Activated naive CD4-positive, alpha-beta T cell treated with anti-CD3 and anti-CD28 coated beads, Interleukin-2, amount 10 ng/mL, durations not matched to agents 7 days and 5 days (primary cell): Measurements from ENCODE around the gene HOXB9.
A peak's percentile ranks its signal among the peaks of the same experiment; 100 is the strongest.

Source experiments
- CTCF ChIA-PET: fragments of 350-600 bp; sonication (Branson Sonifier 250); formaldehyde crosslinking; loops from one replicate; lab custom pipeline; 2021; ENCODE audit warnings: antibody characterized with exemption; lab: Charles Lee
- DNase-seq: peaks from one replicate; pipeline ENCODE4 v3.0.0-alpha.2; 2020
- H3K27ac Mint-ChIP-seq: one replicate; pipeline ENCODE4 v1.8.0; 2021; ENCODE audit warnings: mild to moderate bottlenecking, moderate library complexity, mixed read lengths
- H3K27me3 Mint-ChIP-seq: one replicate; pipeline ENCODE4 v1.8.0; 2021; ENCODE audit warnings: mild to moderate bottlenecking, mixed read lengths
- H3K36me3 Mint-ChIP-seq: one replicate; pipeline ENCODE4 v1.8.0; 2021; ENCODE audit warnings: mixed read lengths
- H3K4me1 Mint-ChIP-seq: one replicate; pipeline ENCODE4 v1.8.0; 2021; ENCODE audit warnings: mixed read lengths
- H3K4me3 Mint-ChIP-seq: one replicate; pipeline ENCODE4 v1.8.0; 2021; ENCODE audit warnings: mild to moderate bottlenecking, moderate library complexity, mixed read lengths
- H3K9me3 Mint-ChIP-seq: one replicate; pipeline ENCODE4 v1.8.0; 2021; ENCODE audit warnings: mixed read lengths

The HOXB9 gene

DNA sequence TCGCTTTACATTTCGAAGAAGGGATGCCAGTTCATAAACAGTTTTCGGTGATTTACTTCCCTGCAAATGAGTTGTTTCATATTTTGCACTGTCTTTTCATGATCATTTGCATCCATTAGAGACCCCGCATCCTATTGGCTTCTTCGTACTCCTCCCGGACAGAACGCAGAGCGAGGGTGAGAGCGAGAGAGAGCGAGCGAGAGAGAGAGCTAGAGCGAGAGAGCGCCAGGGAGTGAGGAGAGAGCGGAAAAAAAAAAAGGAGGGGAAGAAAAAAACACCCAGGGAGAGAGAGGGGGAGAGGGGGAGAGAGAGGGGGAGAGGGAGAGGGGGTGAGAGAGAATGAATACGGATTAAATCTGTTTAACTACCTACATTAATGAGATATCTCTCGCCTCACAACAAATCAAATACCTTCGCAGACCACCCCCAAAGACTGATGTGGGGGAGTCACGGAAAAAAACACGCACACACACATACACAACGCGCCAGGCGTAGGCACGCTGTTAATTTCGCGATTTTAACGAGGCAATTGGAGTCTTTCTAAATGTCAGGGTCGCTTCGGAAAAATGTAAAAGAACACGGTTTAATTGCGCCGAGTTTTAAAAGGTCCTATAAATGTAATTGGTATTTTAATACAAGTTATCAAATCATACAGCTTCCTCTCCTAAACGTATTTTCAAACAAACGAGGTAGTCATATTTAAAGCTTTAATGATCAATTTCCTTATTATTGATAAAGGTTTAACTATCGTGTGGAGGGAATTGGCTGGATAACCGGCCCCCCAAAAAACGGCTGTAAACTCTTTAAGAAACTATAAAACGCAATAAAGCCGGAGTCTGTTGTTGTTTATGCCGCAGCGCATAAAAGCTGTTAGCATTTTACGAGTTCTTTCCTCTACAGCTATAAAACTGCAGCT is 10.9 kb downstream of the HOXB9 start, which contains the start of gene HOXB8:
Gene HOXB8, minus strand, starts transcription at position 246 of the 916 bp plus-strand sequence. CDS start 588 bp downstream, outside the sequence.
- H3K9me3 Mint-ChIP-seq: no peaks in the 10 kb centered on the region
- no peak for DNase-seq
- H3K4me1 Mint-ChIP-seq: peaks cover 59% of the 10 kb centered on the region
- peaks cover 100% of the 10 kb centered on the region for H3K27me3 Mint-ChIP-seq
- H3K36me3 Mint-ChIP-seq: peaks cover 4% of the 10 kb centered on the region
- H3K4me3 Mint-ChIP-seq: peak within 1 kb of the TSS; percentile 18
- H3K27ac Mint-ChIP-seq: peak within 1 kb of the TSS; percentile 75
- CTCF ChIA-PET: interaction anchor here (2.8 kb wide), 1 partner anchor 11 kb away, joined by 11 read pairs; the partner anchor contains the start of gene HOXB9

DNA sequence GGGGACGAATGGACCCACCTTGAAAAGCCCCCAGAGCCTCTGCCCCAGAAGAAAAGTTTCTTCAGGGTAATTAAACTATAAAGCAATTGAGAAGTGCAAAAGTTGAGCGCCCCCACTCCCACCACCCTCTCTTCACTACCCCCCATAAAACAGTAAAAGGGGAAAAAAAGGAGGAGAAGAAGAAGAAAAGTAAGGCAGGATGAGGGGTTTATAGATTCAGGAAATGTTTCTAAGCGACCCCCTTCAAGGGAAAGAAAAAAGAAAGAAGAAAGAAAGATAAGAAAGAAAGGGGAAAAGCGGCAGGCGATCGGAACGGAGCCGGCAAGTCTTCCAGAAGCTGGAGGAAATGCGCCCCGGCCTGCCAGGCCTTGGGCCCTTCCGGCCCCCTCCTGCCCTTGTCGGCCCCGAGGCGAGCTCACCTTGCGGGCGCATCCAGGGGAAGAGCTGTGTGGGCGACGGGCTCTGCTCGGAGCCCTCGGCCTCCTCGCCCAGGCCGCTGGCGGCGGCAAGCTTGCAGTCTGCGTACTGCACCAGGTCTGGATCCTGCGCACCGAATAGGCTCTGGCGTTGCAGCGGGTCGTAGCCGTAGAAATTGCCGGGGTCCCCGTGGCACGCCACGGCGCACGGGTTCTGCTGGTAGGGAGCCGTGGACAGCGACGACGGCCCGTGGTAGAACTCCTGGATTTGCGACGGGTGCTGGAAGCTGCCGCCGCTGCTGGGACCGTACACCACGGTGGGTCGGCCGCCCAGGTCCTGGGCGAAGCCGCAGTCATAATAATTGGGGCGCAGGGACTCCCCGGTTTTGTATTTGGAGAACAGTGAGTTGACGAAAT is 12.1 kb downstream of the HOXB9 start:
- Mint-ChIP-seq H3K4me1 (peaks cover 58% of the 10 kb centered on the region), H3K36me3 (peaks cover 4% of the 10 kb centered on the region), H3K4me3 (peak overlapping the region; percentile 18), H3K27me3 (peaks cover 100% of the 10 kb centered on the region), H3K9me3 (no peaks in the 10 kb centered on the region), H3K27ac (peak overlapping the region; percentile 75)
- CTCF ChIA-PET: interaction anchor here (1.0 to 2.8 kb wide), 3 partner anchors 12 to 109 kb away, joined by 3 to 11 read pairs (median 4); partner anchors contain the start of genes HOXB9 and PRAC2
- DNase-seq: peak; percentile 45

DNA sequence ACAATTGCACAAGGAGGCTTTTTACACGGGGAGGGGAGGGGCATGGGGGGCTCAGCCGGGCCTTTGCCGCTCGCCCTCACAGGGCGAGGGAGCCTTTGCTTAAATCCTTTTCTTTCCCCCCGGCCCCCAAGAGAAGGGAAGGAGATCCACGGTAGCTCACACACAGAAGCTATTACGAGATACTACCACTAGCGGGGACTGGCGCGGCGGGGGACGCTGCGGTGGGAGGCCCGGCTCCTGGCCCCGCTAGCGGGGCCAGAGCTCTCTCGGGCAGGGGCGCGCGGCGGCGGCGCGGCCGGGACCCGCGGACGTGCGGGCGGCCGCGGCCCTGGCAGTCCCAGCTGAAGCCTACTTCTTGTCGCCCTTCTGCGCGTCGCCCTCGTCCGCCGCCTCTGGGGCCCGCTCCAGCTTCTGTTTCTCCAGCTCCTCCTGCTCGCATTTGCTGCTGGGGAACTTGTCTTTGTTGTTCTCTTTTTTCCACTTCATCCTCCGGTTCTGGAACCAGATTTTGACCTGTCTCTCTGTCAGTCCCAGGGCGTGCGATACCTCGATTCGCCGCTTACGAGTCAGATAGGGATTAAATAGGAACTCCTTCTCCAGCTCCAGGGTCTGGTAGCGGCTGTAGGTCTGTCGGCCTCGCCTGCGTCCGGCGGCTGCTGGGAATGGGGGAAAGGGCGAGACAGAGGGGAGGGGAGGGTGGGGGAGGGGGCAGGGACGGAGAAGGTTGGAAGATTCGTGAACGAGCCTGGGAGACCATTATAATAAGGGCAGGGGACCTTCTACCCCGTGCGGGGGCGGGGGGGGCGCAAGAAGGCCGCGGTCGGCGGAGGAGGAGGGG is 13.1 kb downstream of the HOXB9 start:
- Mint-ChIP-seq H3K4me1 (peaks cover 48% of the 10 kb centered on the region), H3K27ac (peak overlapping the region; percentile 75), H3K36me3 (peaks cover 3% of the 10 kb centered on the region), H3K9me3 (no peaks in the 10 kb centered on the region), H3K4me3 (peak overlapping the region; percentile 61), H3K27me3 (peaks cover 100% of the 10 kb centered on the region)
- CTCF ChIA-PET: interaction anchor here (0.8 to 2.8 kb wide), 10 partner anchors 10 to 350 kb away, joined by 3 to 11 read pairs (median 4); partner anchors contain the start of genes HOXB5 and HOXB9
- DNase-seq: peak; percentile 62

DNA sequence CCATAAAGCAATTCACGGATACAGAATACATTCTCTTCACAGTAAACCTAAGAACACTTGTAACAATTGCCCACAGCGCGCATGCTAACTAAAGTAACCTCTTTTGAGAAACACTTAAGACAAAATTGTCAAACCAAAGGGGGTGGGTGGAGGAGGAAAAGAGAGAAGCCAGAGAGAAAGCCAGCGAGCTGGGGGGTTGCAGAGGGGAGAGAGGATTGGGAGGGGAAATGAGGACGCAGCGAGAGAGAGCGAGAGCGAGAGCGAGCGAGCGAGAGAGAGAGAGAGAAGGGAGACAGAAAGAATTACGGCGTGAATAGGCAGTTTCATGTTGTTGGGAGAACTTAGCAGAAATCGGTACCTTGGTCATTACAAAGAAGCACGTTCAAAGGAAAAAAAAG is 13.7 kb downstream of the HOXB9 start:
- Mint-ChIP-seq H3K36me3 (peaks cover 3% of the 10 kb centered on the region), H3K4me3 (peak overlapping the region; percentile 57)

DNA sequence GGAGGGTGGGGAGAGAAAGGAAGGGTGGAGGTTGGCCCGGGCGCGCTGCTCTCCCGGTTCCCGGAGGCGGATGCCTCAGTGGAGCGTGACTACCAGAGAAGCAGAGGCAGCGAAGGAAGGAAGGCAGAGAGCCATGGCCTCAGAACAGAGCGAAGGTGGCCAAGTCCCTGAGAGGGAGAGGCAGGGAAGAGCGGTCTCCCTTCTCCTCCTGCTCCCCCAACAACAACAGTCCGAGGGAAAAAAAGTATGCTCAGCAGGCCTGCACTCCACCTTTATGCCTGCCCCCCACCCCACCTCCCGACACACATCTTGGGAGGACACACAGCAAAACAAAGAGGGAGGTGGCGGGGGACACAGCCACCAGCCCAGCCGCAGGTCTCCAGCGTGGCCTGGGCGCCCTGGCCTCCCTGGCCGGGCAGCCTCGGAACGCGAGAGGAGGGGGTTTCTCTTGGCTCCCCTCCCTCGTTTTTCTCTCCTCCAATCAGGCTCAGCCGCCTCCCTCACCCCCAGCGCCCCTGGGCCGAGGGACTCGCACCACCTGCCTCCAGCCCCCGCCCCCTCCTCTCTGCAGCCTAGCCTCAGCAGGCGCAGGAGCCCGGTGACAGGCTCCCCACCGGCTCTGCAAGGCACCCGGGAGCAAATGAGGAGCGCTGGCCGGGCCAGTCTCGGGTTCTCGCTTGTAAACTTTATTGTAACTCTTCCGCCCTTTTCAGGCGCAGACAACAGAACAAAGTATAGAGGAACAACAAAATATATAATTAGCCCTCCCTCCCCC is 14.3 kb downstream of the HOXB9 start:
- peaks cover 39% of the 10 kb centered on the region for H3K4me1 Mint-ChIP-seq
- peak overlapping the region; percentile 83 for H3K4me3 Mint-ChIP-seq
- CTCF ChIA-PET: interaction anchor here (1.4 kb wide), 2 partner anchors 13 to 349 kb away, joined by 4 to 5 read pairs; no protein-coding TSS in a partner anchor
- H3K27me3 Mint-ChIP-seq: peaks cover 100% of the 10 kb centered on the region
- peaks cover 1% of the 10 kb centered on the region for H3K36me3 Mint-ChIP-seq
- DNase-seq: peak; percentile 37
- peak overlapping the region; percentile 52 for H3K27ac Mint-ChIP-seq
- H3K9me3 Mint-ChIP-seq: no peaks in the 10 kb centered on the region

More for the DNA sequence above, 13.7 kb downstream of the HOXB9 start:
- CTCF ChIA-PET: interaction anchor here (0.8 to 1.4 kb wide), 8 partner anchors 10 to 349 kb away, joined by 3 to 5 read pairs (median 4); partner anchors contain the start of gene HOXB5
- H3K4me1 Mint-ChIP-seq: peaks cover 45% of the 10 kb centered on the region
- H3K27ac Mint-ChIP-seq: peak overlapping the region; percentile 66
- no peaks in the 10 kb centered on the region for H3K9me3 Mint-ChIP-seq
- no peak for DNase-seq
- peaks cover 100% of the 10 kb centered on the region for H3K27me3 Mint-ChIP-seq

DNA sequence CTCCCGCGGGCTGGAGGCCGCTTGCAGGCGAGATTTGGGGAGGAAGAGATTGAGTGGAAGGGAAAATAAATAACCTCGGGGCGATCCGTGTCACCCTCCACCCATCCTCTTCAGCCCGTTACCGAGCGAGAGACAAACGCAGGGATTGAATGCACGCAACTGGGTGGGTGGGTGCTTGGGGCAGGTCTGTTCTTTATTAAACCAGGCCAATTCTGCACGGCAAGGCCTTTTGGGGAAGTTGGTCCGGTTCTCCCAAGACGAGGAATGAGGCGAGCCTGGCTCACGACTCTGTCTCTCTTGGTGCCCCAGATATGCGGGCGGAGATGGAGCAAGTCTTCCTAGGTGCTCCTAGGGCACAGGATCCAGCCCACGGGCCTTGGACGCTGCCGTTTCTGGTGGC is 14.9 kb downstream of the HOXB9 start:
- Mint-ChIP-seq H3K27ac (peak overlapping the region; percentile 61), H3K9me3 (no peaks in the 10 kb centered on the region), H3K36me3 (no peaks in the 10 kb centered on the region), H3K4me3 (peak overlapping the region; percentile 83), H3K27me3 (peaks cover 100% of the 10 kb centered on the region), H3K4me1 (peaks cover 37% of the 10 kb centered on the region)
- DNase-seq: no peak
- CTCF ChIA-PET: no interaction called here

DNA sequence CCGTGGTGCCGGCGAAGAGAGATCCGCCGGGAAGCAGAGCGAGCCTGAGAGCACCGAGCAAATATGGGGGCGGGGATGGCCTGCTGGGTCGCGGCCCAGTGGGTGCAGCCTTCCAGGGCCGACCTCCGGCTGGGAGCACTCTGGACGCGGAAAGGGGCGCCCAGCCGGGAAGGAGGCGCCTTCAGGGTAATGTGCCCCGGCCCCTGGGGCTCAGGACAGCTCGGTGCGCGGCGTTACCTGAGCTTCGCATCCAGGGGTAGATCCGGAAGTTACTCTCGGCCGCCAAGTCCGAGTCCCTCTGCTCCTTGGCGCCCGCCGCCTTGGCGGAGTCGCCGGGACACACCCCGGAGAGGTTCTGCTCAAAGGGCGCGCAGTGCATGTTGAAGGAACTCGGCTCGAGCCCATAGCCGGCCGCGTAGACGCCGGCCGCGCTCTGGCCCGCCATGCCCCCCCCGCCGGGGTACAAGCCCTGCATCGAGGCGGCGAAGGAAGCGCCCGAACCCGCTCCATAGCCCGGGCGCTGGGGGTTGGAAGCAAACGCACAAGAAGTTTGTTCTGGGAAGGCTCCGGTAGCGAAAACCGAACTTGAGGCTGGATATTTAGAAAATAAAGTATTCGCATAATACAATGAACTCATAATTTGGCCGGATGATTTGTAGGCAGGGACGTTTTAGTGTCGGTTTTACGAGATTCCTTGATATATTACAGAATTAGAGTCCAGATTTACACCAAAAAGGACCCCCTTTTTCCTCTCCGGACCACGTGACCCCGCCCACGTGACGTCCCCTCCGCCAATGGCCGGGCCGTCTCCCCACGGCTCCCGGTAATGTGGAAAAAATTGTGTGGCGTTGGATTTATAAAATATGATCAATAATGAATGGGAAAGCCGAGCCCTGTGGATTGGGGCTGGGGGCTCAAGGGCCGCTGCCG is 15.6 kb downstream of the HOXB9 start, which contains the start of gene HOXB7:
Gene HOXB7, minus strand, starts transcription at position 736 of the 930 bp plus-strand sequence. Its CDS starts 99 bp downstream, at position 637.
- CTCF ChIA-PET: interaction anchor here (1.1 to 1.7 kb wide), 2 partner anchors 8 to 17 kb away, joined by 5 to 8 read pairs; partner anchors contain the start of gene HOXB5
- peak within 1 kb of the TSS; percentile 61 for H3K27ac Mint-ChIP-seq
- H3K9me3 Mint-ChIP-seq: no peaks in the 10 kb centered on the region
- no peaks in the 10 kb centered on the region for H3K36me3 Mint-ChIP-seq
- peak; percentile 77 for DNase-seq
- peaks cover 100% of the 10 kb centered on the region for H3K27me3 Mint-ChIP-seq
- H3K4me1 Mint-ChIP-seq: peaks cover 37% of the 10 kb centered on the region
- peak within 1 kb of the TSS; percentile 83 for H3K4me3 Mint-ChIP-seq

DNA sequence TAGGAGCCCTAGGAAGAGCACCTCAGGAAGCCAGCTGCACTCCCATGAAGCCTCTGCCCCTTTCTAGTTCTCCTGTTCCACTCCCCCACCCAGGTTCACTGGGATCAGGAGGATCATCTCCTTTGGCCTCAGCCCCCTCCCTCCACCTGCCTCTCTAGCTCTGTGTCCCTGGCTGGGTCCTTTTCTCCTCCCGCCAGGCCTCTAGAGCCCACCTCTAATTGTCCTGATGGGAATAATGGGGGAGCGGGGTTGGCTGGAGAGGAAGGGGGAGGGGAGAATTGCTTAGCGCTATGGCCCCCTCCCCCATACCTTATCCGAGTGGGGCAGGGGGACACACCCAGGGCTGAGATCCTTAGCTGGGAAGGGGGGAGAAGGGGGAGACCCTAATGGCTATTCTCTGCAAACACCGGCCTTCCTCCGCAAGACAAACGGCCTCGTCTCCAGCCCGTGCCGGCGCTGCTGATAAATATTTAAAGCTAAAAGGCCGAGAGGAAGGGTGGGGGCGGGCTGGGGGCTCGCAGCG is 16.3 kb downstream of the HOXB9 start:
- H3K36me3 Mint-ChIP-seq: no peaks in the 10 kb centered on the region
- H3K27me3 Mint-ChIP-seq: peaks cover 100% of the 10 kb centered on the region
- DNase-seq: no peak
- CTCF ChIA-PET: interaction anchor here (1.1 to 1.7 kb wide), 2 partner anchors 9 to 17 kb away, joined by 5 to 8 read pairs; partner anchors contain the start of gene HOXB5
- no peaks in the 10 kb centered on the region for H3K9me3 Mint-ChIP-seq
- peaks cover 40% of the 10 kb centered on the region for H3K4me1 Mint-ChIP-seq
- H3K27ac Mint-ChIP-seq: no peak overlapping the region
- peak overlapping the region; percentile 83 for H3K4me3 Mint-ChIP-seq

DNA sequence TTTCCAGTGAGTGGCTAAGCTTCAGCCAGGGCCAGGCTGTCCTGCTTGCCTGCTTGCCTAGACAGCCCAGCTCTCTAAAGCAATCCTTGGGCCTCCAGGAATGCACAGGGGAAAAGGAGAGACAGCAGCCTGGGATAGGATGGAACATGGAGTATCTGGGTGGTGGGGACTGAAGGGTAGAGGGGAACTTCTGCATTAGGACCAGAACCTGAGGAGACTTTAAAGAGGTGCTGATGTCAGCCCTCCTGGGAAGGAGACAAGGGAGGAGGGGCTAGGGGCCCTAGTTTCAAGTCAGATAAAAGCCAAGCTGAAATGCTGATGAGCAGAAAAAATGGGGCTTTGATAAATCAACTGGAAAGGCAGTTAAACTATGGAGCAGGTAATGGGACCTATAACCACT is 17.1 kb downstream of the HOXB9 start:
- CTCF ChIA-PET: interaction anchor here (1.1 to 1.7 kb wide), 3 partner anchors 9 to 28 kb away, joined by 3 to 8 read pairs (median 5); partner anchors contain the start of gene HOXB5
- Mint-ChIP-seq H3K27ac (no peak overlapping the region), H3K4me3 (no peak overlapping the region), H3K4me1 (peaks cover 44% of the 10 kb centered on the region), H3K36me3 (no peaks in the 10 kb centered on the region), H3K27me3 (peaks cover 100% of the 10 kb centered on the region), H3K9me3 (no peaks in the 10 kb centered on the region)
- no peak for DNase-seq

DNA sequence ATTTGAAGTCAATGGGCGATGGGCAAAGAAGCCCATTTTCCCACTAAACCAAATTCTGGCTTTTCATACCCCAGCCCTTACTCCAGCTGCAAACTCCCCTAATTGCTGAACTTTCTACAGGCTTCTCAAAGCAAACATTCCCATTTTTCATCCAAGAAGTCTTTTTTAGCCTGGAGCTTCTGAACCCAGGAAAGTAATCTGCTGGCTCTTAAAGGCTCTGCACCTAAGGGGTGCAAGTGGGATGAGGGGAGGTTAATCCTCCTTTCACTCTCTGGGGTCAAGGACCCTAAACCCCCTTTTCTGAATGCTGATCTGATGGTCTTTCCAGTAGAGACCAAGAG is 17.7 kb downstream of the HOXB9 start:
- Mint-ChIP-seq H3K36me3 (no peaks in the 10 kb centered on the region), H3K27me3 (peaks cover 100% of the 10 kb centered on the region), H3K9me3 (no peaks in the 10 kb centered on the region), H3K4me1 (peaks cover 43% of the 10 kb centered on the region), H3K27ac (no peak overlapping the region), H3K4me3 (no peak overlapping the region)
- no peak for DNase-seq
- CTCF ChIA-PET: interaction anchor here (1.1 to 1.7 kb wide), 3 partner anchors 10 to 28 kb away, joined by 3 to 8 read pairs (median 5); partner anchors contain the start of gene HOXB5

DNA sequence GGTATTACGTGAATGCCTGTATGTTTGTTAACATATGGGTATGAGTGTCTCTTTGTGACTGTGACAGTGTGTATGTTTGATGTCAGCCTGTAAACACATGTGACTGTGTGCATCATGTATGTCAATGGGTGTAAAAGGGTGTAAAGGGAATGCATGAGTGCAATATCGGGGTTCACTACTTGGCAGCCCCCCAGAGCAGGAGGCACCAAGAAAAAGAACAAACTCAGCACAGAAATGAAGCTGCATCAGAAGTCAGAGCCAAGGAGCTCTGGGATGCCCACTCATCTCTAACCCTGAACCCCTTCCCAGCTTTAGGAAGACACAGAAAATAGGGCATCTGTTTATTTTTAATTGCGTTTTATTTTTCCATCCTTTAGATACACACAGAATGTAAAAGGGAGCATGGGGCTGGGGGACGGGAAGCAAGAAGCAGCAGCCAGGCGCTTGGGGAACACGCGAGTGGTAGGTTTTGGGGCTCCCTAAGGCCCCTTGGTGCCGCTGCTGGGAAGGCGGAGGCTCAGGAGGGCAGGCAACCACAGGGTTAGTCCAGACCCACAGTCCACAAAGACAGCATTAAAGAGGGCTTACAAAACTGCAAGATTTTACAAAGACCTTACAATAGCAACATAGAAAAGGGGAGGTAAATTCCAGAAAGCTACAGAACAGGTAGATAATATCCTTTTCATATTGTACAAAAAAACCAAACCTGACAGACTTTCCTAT is 19.1 kb downstream of the HOXB9 start:
- H3K36me3 Mint-ChIP-seq: no peaks in the 10 kb centered on the region
- CTCF ChIA-PET: no interaction called here
- H3K27me3 Mint-ChIP-seq: peaks cover 100% of the 10 kb centered on the region
- no peaks in the 10 kb centered on the region for H3K9me3 Mint-ChIP-seq
- H3K27ac Mint-ChIP-seq: no peak overlapping the region
- no peak overlapping the region for H3K4me3 Mint-ChIP-seq
- no peak for DNase-seq
- peaks cover 41% of the 10 kb centered on the region for H3K4me1 Mint-ChIP-seq
